ENCODE measurements around the gene PIGO. TPM values are rescaled to one million over a fixed set of nuclear protein-coding genes. Genes with fewer than 3 reads are reported as not detected.

The PIGO gene
- total and polyA plus RNA-seq, 10 of the 15 experiments (the other 5 are each of a cell fraction or from before 2014, with no cell fraction given): 8.2 to 23.3 (median 18.4) TPM

- TF ChIP-seq SIN3A (IDR thresholded peaks at IDR 0.05; ENCODE audit: low read depth, low read length) (peak; percentile 40), FOXM1 (IDR thresholded peaks at IDR 0.05; ENCODE audit: low read depth, low read length) (no peak), BHLHE40 (IDR thresholded peaks at IDR 0.05; ENCODE audit: borderline replicate concordance in 1 of 2, low read depth in 2 of 2, low read length in 1 of 2) (peak; percentile 97 to 98), KAT2A (conservative IDR thresholded peaks at IDR 0.05; ENCODE audit: control insufficient read depth, low read depth, low read length) (no peak), GABPA (IDR thresholded peaks at IDR 0.05; ENCODE audit: low read depth) (no peak), IKZF1 (conservative IDR thresholded peaks at IDR 0.05) (no peak), LARP7 (IDR thresholded peaks at IDR 0.05) (no peak), TARDBP (IDR thresholded peaks at IDR 0.05; ENCODE audit: borderline replicate concordance) (no peak), CBFB (IDR thresholded peaks at IDR 0.05; ENCODE audit: low read depth) (no peak), HSF1 (IDR thresholded peaks at IDR 0.05; ENCODE audit: low read depth, low read length) (no peak), SP1 (IDR thresholded peaks at IDR 0.05; ENCODE audit: low read depth, low read length) (no peak), NR2F1 (conservative IDR thresholded peaks at IDR 0.05) (peak; percentile 62), ZSCAN29 (IDR thresholded peaks at IDR 0.05) (no peak), E2F4 (IDR thresholded peaks at IDR 0.05; ENCODE audit: low read depth, low read length) (no peak), PKNOX1 (IDR thresholded peaks at IDR 0.05) (peak; percentile 89), CHD2 (IDR thresholded peaks at IDR 0.05; ENCODE audit: borderline replicate concordance, low read depth, low read length) (no peak; the same call in 1 of the 2 replicates), E4F1 (IDR thresholded peaks at IDR 0.05; ENCODE audit: borderline replicate concordance, partially characterized antibody) (no peak), YBX1 (IDR thresholded peaks at IDR 0.05) (no peak), SMAD1 (IDR thresholded peaks at IDR 0.05; ENCODE audit: low read depth, partially characterized antibody) (no peak), BCL3 (IDR thresholded peaks at IDR 0.05; ENCODE audit: borderline replicate concordance, insufficient read depth, low read depth, low read length, poor library complexity, severe bottlenecking) (no peak), POLR2AphosphoS2 (IDR thresholded peaks at IDR 0.05; ENCODE audit: low read depth, low read length) (no peak), DPF2 (IDR thresholded peaks at IDR 0.05) (no peak), MEF2A (IDR thresholded peaks at IDR 0.05; ENCODE audit: insufficient read depth, low read depth, low read length) (no peak), SPI1 (IDR thresholded peaks at IDR 0.05; ENCODE audit: borderline replicate concordance, insufficient read depth, low read depth, low read length) (no peak)
These were observed 19.5 kb upstream of the PIGO start, which contains the start of gene ATOSB (continued) for GRCh38 chr9:35115680-35116538.
